Activated CD4-positive, alpha-beta T cell treated with anti-CD3 and anti-CD28 coated beads, Interleukin-2, amount 50 U/mL, for 16 hours (primary cell): ENCODE data around the gene FAM83D.
A peak's percentile ranks its signal among the peaks of the same experiment; 100 is the strongest.

Source experiments
- DNase-seq: peaks from one replicate; pipeline ENCODE4 v3.0.0-alpha.2; 2020

FAM83D gene, protein sequence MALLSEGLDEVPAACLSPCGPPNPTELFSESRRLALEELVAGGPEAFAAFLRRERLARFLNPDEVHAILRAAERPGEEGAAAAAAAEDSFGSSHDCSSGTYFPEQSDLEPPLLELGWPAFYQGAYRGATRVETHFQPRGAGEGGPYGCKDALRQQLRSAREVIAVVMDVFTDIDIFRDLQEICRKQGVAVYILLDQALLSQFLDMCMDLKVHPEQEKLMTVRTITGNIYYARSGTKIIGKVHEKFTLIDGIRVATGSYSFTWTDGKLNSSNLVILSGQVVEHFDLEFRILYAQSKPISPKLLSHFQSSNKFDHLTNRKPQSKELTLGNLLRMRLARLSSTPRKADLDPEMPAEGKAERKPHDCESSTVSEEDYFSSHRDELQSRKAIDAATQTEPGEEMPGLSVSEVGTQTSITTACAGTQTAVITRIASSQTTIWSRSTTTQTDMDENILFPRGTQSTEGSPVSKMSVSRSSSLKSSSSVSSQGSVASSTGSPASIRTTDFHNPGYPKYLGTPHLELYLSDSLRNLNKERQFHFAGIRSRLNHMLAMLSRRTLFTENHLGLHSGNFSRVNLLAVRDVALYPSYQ

DNA sequence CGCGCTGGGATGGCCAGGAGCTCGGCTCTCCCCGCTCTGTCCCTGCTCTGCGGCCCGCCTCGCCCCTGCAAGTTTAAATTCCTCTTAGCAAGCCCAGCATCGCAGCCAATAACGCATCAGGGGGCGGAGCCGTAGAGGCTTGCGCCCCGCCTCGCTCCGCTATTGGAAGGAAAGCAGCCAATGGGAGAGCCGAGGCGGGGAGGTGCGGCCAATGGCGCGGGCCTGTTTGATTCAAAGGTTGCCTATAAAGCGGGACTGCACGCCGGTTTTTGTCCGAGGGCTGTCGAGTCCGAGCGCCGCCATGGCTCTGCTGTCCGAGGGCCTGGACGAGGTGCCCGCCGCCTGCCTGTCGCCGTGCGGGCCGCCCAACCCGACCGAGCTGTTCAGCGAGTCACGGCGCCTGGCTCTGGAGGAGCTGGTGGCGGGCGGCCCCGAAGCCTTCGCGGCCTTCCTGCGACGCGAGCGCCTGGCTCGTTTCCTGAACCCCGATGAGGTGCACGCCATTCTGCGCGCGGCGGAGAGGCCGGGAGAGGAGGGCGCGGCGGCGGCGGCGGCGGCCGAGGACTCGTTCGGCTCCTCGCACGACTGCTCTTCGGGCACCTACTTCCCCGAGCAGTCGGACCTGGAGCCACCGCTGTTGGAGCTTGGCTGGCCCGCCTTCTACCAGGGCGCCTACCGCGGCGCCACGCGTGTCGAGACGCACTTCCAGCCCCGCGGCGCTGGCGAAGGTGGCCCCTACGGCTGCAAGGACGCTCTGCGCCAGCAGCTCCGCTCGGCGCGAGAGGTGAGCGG lies at the start of gene FAM83D:
FAM83D (plus strand) TSS at position 276 of the 792 bp plus-strand sequence; CDS start at position 302, 26 bp downstream.
- DNase-seq: peak; percentile 99

DNA sequence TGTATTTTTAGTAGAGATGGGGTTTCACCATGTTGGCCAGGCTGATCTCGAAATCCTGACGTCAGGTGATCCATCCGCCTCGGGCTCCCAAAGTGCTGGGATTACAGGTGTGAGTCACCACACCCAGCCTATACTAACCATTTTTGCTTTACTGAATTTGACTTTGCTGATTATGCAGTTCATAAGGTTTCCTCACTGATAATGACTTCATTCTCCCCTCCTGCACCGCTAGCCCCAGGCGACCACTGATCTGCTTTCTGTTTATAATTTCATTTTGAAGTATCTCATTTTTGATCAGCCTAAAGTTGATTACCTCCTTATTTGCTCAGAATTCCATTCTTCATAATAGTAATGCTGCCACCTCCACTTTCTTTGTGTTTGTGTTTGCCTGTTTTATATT lies 48.7 kb upstream of the FAM83D start:
- DNase-seq: no peak

DNA sequence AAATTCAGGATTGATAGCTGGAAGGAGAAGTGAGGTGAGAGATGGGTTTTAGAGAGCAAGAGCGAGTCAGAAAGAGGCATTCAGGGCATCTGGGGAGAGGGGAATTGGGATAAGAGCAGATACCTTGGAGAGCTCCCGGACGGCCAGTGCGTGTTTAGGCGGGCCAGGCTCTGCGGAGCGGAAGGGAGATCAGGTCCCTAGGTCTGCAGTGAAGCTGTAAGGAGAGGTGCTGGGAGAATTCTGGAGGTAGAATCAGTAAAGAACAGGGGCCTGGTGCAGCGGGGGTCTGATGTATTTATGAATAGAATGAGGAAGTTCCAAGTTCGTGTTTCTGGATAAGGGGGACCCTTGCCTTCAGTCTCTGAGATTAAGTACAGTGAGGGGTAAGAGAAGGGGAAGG lies 47.4 kb upstream of the FAM83D start:
- DNase-seq: no peak

DNA sequence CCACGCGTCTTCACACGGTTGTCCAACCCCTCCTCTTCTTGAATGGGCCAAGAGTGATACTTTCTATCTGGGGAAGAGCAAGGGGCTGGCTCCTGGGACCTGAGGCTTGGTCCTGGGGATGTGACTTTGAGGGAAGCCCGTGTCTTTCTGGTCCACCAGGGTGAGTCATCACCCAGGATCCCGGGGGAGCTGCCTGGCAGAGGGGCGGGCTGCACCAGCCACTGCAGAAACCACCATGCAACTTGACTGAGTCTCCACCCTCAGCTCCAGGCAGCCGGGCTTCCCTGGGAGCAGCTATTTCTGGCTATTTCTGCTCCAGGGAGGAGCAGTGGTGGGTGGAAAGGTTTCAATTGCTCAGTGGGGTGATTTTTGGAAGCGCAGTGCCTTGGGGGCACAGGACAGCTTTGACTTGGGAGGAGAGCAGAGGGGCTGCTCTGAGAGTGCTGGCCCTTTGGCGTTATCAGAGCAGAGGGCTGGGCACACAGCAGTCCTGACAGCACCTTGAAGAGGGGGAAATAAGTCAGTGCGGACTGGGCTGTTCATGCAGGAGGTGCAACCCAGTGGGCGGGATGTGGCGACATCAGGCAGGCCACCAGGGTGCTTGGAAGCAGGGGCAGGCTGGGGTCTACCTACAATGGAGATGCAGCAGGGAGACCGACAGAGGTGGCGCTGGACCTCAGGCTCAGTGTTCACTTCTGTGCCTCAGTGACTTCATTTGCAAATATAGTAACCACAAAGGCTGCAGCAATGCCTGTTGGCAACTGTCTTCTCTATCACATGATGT lies 45.1 kb upstream of the FAM83D start:
- DNase-seq: no peak

DNA sequence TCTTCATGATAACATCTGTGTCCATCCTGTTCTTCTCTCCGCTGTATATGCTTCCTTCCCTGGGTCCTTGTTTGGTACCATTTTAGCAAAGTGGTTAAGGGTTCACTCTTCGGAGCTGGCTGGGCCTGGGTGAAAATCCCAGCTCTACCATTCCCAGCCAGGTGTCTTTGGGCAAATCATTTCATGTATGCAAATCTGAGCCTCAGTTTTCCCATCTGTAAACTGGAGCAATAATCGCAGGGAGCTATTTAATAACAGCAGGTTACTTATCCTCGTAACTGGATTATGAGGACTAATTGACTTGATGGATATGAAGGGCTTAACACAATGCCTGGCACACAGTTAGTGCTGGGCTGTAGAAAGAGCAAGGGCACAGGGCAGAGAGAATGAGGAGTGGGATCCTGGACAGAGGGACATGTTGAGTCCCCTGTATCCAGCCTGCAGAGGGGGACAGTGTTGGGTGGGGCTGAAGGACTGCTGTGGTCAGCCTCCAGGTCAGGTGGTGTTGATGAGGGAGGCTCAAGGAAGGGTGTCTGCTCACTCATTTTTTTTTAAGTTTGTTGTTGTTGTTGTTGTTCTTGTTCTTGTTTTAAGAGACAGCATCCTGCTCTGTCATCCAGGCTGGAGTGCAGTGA lies 44.3 kb upstream of the FAM83D start:
- DNase-seq: no peak

DNA sequence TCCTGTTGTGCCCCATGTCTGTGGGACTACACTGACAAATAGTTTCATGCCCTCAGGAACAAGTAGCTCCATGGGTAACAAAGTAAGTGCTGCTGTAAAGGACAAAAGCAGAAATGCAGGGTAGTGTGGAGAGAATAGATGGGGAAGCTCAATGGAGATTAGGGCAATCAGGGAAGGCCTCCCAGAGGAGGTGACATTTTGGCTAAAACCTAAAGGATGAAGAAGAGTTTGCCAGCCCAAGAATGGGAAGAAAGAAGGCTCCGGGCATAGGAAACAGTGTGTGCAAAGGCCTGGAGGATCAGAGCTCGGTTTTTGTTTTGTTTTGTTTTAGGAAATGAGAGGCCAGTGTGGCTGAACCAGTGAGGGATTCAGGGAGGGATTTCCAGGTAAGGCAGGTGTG lies 43.6 kb upstream of the FAM83D start:
- no peak for DNase-seq

DNA sequence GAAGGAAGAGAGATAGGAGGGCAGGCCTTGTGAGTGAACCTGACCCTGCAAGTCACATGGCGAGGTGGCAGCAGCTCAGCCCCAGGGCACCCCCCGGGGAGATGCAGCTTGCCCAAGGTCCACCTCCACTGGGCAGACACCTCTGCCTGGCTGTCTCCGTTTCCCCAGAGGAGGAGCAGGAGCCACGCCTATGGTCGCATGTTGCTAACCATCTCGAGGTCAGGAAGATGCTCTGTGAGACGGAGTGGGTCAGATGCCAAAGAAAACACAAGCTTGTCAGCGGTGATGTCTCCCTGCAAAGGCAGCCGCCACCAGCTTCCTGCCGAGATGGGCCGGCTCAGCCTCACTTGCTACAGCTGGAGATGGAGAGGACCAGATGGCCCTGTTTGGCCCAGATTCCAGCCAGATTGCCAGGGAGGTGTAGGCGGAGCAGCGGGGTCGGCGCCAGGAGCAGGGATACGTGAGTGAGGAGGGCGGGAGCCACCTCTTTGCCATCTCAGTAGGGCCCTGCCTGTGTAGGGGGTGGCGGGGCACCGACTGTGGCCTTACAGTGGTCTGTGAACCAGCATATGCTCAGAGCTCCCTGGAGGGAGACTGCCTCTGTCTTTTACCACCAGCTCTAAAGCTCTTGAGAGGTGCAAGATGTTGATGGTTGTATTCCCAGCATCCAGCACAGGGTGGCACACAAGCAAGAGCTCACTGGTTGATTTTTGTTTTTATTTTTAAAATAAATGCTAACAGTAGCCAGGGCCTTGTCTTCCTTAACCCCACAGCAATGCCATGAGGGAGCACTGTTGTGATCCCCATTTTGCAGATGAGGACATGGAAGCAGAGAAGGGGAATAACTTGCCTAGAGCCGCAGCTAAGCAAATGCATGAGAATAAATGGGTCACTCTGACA lies 42.9 kb upstream of the FAM83D start:
- no peak for DNase-seq

DNA sequence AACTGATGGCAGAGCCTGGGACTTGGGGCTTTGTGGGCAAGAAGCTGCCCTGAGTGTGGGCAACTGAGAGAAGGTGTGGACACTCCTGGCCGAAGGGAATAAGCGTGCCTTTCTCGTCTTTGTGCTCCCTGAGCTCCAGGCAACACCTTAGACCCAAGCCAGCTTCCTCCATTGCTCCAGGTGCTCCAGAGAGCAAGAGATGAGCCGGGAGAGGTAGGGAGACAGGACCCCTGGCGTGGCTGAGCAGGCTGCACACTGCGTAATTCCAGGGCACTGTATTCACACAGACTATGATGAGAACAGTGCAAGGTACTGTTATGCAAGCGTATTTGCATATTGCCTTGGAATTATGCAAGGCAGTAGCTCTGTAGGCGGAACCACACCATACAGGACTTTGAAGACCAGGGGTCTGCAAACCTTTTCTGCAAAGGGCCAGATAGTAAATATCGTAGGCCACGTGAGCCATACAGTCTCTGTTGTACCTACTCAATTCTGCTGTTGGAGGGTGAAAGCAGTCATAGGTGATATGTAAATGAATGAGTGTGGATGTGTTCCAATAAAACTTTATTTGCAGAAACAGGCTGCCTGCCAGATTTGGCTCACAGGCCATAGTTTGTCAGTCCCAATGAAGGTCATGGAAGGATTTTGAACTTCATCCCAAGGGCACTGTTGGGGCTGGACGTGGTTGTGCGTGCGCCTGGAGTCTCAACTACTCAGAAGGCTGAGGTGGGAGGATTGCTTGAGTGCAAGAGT lies 42.1 kb upstream of the FAM83D start:
- no peak for DNase-seq

DNA sequence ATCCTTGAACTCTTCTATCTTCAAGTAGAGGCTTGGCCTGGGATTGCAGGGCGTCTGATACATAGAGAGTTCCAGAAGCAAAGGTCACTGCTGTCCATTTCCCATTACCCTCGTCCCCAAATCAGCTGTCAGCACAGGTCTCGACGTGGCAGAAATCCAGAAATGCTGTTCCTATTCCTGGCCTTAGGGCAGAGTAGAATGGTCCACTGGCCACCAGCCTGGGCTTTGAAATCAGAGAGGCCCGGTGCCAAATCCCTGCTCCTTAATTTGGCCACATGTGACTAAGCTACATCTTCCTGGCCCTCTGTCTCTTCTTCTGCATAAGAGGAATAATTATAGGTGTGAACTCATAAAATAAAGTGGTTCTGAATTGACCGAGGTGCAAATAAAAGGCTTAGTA lies 40.9 kb upstream of the FAM83D start:
- no peak for DNase-seq

DNA sequence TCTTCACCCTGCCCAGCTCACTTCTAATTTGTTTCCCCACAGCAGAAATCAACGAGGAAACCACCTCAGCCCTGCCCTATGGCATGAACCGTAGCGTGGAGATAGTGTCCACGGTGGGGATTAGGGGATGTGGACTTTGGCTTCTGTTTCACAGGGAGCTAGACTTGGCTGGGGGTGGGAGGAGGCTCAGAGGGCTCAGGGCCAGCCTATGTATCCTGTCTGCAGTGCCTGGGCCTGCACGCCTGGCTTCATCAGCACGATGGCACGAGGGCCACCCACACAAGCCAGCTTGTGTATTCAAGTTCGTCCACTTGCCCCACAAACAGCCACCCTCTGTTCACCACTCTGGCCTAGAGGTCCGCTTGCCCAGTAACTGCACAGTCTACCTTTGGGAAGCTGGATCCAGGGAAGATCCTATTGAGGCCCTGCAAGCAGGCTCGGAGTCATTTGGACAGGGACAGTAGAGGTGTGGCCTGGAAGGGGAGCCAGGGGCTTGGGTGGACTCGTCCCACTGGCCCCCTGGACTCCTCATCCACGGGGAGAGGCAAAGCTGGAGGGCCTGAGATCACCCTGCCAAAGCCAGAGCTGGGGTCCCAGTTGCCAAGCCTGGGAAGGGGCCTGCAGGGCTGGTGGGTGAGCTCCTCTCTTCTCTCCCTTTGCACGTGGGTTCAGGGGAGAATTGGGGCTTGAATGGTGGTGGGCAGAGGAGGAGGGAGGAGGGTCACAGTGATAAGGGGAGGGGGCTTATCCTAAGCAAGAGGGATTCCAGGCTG lies 38.0 kb upstream of the FAM83D start:
- no peak for DNase-seq

DNA sequence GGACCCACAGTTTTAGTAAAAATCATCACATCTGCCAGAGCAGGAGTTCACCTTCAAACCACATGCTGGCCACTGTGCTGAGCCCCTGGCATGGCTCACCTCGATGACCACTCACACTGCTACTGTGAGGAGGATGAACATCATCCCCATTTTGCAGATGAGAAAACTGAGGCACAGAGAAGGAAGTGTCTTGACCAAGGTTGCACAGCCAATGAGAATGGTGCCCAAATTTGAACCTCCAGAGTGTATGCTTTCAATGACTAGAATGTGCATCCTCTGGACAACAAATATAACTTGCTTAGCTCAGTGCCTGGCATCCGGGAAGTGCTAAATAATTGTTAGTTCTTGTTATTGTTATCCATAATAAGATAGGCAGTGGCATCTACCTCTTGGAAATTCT lies 37.2 kb upstream of the FAM83D start:
- no peak for DNase-seq

DNA sequence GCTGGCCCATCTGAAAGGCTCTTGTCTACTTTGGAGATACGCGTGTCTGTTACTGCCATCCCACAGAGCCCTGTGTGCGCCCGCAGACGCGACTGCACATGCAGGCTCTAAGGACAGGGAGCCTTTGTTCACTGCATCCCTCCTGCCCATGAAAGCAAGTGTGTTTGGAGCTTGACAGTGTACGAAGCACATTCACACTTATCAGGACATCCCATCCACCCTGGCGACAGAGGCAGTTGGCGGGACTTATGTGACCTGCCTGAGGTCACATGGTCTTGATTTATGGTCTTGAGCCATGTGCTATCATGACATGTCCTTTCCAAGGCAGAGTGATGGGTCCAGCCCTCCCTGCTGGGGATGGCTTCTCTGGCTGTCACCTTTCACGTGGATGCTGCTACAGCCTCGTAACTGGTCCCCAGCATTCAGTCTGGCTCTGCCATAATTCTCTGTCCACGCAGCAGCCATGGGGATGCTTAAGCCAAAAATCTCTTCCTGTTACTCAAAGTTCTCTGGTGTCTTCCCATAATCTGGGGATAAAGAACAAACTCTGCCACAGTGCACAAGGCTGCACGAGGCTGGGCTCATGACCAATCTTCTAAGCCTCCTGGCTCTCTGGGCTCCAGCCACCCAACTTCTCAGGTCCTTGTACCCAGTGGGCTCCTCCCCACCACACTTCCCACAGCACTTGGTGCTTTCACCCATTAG lies 36.3 kb upstream of the FAM83D start:
- DNase-seq: no peak

DNA sequence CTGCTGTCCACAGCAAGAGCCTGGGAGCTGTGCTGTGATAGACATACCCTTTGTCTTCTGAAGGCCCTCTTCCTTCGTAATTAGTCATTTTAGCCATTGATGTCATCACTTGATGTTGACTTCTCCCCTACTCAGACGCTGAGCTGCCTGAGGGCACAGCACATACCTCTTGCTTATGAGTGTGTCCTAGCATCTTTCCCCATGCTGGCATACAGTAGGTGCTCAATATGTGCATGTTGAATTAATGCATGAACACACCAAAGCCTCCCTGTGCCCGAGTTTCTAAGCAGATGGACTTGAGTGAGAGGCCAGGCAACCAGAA lies 35.8 kb upstream of the FAM83D start:
- peak; percentile 47 for DNase-seq

DNA sequence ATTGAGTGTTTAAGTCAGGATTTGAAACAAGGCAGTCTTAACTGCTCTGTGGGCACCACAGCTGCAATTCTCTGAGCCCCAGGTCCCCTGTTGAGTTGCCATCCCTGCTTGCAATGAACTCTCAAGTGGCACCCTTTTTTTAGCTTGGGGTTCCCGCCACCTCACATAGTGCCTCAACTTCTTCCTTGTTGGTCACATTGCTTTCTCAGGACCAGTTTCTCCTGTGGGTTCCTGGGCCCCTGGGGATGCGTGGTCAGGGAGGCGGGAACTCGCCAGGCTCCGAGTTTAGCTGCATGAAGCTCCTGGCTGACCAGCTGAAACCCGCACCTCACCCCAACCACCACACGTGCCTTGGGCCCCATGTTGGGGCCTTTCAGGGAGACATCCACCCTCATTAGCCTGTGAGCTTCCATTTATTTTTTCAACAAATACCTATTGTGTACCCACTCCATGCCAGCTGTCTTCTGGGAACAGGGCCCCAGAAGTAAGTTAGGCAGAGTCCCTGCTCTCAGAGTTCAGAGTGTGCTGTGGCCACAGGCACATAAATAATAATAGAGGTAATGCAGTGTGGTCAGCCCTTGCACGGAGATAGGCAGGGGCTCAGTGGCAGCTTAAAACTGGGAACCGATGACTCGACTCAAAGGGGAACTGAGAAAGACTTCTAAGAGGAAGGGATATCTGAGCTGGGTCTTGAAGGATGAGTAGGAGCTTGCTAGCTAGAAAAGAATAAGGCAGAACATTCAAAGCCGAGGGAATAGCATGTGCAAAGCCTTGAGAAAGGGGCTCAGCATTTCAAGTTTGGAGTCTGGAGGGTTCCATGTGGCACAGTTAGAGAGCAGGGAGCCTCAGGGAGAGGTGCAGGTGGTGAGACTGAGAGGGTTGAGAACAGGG lies 33.9 kb upstream of the FAM83D start:
- DNase-seq: peak; percentile 49

DNA sequence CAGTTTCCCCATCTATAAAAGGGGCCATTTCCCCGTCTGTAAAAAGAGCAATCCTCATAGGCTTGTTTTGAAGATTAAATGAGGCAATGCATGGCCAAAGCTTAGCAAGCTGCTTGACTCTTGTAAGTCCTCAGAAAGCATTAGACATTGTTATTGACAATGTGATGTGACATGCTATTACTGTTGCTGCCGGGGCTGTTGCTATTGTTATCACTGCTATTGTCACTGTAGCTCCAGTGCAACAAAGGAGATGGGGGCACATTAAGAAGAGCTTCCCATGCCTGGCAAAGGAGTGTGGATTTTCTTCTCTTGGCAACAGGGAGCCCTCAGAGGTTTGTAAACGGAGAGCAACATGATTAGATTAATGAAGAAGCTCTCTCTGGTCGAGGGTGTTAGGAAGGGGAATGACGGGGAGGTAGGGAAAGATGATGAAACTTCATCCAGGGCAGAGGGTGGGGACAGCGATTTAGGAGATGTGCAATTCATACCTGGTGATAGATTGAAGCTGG lies 33.1 kb upstream of the FAM83D start:
- DNase-seq: no peak

DNA sequence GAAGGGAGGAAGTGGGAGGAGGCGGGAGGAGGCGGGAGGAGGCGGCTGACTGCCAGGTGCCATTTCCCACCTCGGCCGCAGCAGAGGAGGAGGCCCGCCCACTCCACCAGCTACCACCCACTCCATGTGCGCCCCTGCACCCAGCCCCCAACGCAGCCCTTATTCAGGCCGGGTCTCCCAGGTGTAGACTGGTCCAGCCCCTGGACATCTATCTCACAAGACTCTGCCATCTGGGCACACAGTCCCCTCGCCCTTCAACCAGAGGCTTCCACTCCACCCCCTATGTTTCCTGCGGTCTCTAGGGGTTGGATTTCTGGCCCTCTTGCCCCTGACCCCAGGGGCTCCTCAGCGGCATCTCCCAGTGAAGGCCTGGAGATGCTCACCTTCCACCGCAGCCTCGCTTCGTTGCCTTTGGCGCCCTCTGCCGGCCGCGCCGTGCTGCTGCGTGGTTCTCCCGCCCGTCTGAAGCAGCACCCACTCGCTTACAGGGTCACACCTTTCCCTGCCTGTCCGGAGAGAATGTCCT lies 32.6 kb upstream of the FAM83D start:
- DNase-seq: peak; percentile 82

DNA sequence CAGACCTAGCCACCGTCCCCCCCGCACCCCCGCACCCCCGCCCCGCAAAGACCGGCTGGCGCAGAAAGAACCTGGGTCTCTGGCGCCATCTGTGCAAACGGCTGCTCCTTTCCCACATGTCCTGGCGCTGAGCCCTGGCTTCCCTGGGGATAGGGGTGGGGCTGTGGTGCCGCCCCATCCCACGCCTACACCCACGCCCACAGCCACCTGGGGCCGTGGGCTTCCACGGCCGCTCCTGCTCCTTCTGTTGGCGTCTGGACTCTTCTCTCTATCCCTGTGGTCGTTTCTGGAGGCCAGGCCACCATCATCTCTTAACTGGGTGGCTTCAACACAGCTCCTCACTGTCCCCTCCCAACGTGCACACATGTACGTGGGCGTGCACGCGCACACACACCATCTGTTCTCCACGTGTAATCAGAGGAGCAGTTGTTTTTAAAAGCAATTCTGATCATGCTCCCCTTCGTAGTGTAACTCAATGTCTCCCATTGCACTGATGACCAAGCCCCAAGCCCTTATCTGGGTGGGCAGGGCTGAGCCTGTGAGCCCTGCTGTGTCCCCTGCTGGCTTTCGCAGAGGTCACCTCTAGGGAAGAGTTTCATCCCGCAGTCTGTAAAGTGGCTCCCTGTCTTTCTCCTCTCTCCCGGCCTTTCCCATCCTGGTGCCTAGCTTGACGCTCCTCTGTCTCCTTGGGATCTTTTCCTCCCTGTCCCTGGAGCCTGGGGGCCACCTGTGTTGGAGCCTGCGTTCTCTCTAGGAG lies 31.9 kb upstream of the FAM83D start:
- no peak for DNase-seq
